Mesenchymal stem cell (in vitro differentiated cells and primary cell): ENCODE data around the gene GOLGA8T. TPM values are rescaled to one million over a fixed set of nuclear protein-coding genes. Genes with fewer than 3 reads are reported as not detected.
"Not testable (repeated sequence)": the region's sequence is repeated elsewhere in the genome, so short reads cannot be mapped to it uniquely, and the experiment has no call there.

Source experiments
- DNase-seq: peaks from one replicate; pipeline ENCODE4 v3.0.0-alpha.2; 2013
- H2AFZ ChIP-seq: one replicate; pipeline ENCODE4 v1.6.1; 2013; ENCODE audit warnings: low read depth, mild to moderate bottlenecking, control low read depth, inconsistent platforms, low read length, moderate library complexity
- H2AK5ac ChIP-seq: 2 replicates; pipeline ENCODE4 v1.6.1; 2013; ENCODE audit warnings: low read length, moderate library complexity, mild to moderate bottlenecking, inconsistent platforms; ENCODE audit not compliant: severe bottlenecking
- H2BK120ac ChIP-seq: one replicate; pipeline ENCODE4 v1.6.1; 2013; ENCODE audit warnings: low read depth, mild to moderate bottlenecking, inconsistent platforms, low read length, moderate library complexity
- H2BK12ac ChIP-seq, 2 experiments: one replicate each; pipeline ENCODE4 v1.6.1; 2013; ENCODE audit warnings: inconsistent platforms in 2 of 2, low read length in 2 of 2, mild to moderate bottlenecking in 2 of 2, moderate library complexity in 2 of 2, control low read depth in 1 of 2
- H2BK15ac ChIP-seq: one replicate; pipeline ENCODE4 v1.6.1; 2013; ENCODE audit warnings: mild to moderate bottlenecking, low read depth, inconsistent platforms; ENCODE audit not compliant: poor library complexity, severe bottlenecking
- H2BK5ac ChIP-seq: 2 replicates; pipeline ENCODE4 v1.6.1; 2013; ENCODE audit warnings: low read depth, mild to moderate bottlenecking, low read length, control low read depth, inconsistent platforms; ENCODE audit not compliant: poor library complexity, severe bottlenecking
- H3K14ac ChIP-seq, 2 experiments: one replicate each; pipeline ENCODE4 v1.6.1; 2013; ENCODE audit warnings: inconsistent platforms in 2 of 2, low read length in 2 of 2, control low read depth in 1 of 2, mild to moderate bottlenecking in 1 of 2, moderate library complexity in 1 of 2
- H3K18ac ChIP-seq, 2 experiments: one replicate each; pipeline ENCODE4 v1.6.1; 2013; ENCODE audit warnings: inconsistent platforms in 2 of 2, low read length in 2 of 2, control low read depth in 1 of 2, low read depth in 1 of 2, mild to moderate bottlenecking in 1 of 2
- H3K23ac ChIP-seq, 2 experiments: one replicate each; pipeline ENCODE4 v1.6.1; 2013; ENCODE audit warnings: inconsistent platforms in 2 of 2, low read length in 2 of 2, mild to moderate bottlenecking in 2 of 2, moderate library complexity in 2 of 2, control low read depth in 1 of 2
- H3K27ac ChIP-seq: 2 replicates; pipeline ENCODE4 v1.5.1; 2013; ENCODE audit warnings: mild to moderate bottlenecking, moderate library complexity, low read length, control low read depth, inconsistent platforms; ENCODE audit not compliant: poor library complexity, severe bottlenecking
- H3K27me3 ChIP-seq, 2 experiments: 2 replicates each; pipeline versions ENCODE4 v1.6.1 to v1.7.0; 2013; ENCODE audit warnings: low read length in 2 of 2, mild to moderate bottlenecking in 2 of 2, moderate library complexity in 2 of 2, control low read depth in 1 of 2, inconsistent platforms in 1 of 2; ENCODE audit not compliant: control insufficient read depth in 1 of 2, insufficient read depth in 1 of 2
- H3K36me3 ChIP-seq, 2 experiments: 2 replicates each; pipeline versions ENCODE4 v1.6.1 to v1.7.0; 2013; ENCODE audit warnings: low read length in 2 of 2, control low read depth in 1 of 2, inconsistent platforms in 1 of 2, low read depth in 1 of 2, mild to moderate bottlenecking in 1 of 2; ENCODE audit not compliant: insufficient read depth in 2 of 2, control insufficient read depth in 1 of 2
- H3K4ac ChIP-seq, 2 experiments: one replicate each; pipeline ENCODE4 v1.6.1; 2013; ENCODE audit warnings: inconsistent platforms in 2 of 2, low read length in 2 of 2, mild to moderate bottlenecking in 2 of 2, moderate library complexity in 2 of 2, control low read depth in 1 of 2, low read depth in 1 of 2
- H3K4me1 ChIP-seq: 2 replicates; pipeline ENCODE4 v1.6.1; 2013; ENCODE audit warnings: low read depth, low read length, control low read depth; ENCODE audit not compliant: control insufficient read depth, insufficient read depth
- H3K4me2 ChIP-seq: 2 replicates; pipeline ENCODE4 v1.6.1; 2013; ENCODE audit warnings: low read length, mild to moderate bottlenecking, inconsistent platforms; ENCODE audit not compliant: poor library complexity, severe bottlenecking
- H3K4me3 ChIP-seq, 2 experiments: 2 replicates each; pipeline versions ENCODE4 v1.5.1 to v1.7.0; 2013; ENCODE audit warnings: low read length in 2 of 2, mild to moderate bottlenecking in 2 of 2, control low read depth in 1 of 2, low read depth in 1 of 2; ENCODE audit not compliant: insufficient read depth in 1 of 2
- H3K79me1 ChIP-seq: replicated peaks from 2 replicates; pipeline ENCODE4 v1.6.1; 2013; ENCODE audit warnings: mild to moderate bottlenecking, control low read depth, low read length, inconsistent platforms; ENCODE audit not compliant: poor library complexity, severe bottlenecking
- H3K9ac ChIP-seq: 2 replicates; pipeline ENCODE4 v1.7.0; 2013; ENCODE audit warnings: mild to moderate bottlenecking, low read length, moderate library complexity
- H3K9me3 ChIP-seq: 2 replicates; pipeline ENCODE4 v1.7.0; 2013; ENCODE audit warnings: mild to moderate bottlenecking, low read length; ENCODE audit not compliant: control insufficient read depth
- H4K8ac ChIP-seq: one replicate; pipeline ENCODE4 v1.6.1; 2013; ENCODE audit warnings: inconsistent platforms, mild to moderate bottlenecking, low read length, moderate library complexity
- H4K91ac ChIP-seq: one replicate; pipeline ENCODE4 v1.6.1; 2013; ENCODE audit warnings: mild to moderate bottlenecking, low read length, inconsistent platforms
- WGBS: methylation state at CpG from one replicate; pipeline ENCODE4 v1.1.7; 2013; ENCODE audit warnings: mixed read lengths; 5-methylcytosine and 5-hydroxymethylcytosine counted together
- small RNA-seq: library from polyadenylated mRNA; stranded (forward); fragments of <200 nt; extraction: miRNeasy Mini kit (QIAGEN cat#:217004); gene quantifications from one replicate; pipeline ENCODE3, GENCODE V24; 2013; ENCODE audit warnings: low read depth

The GOLGA8T gene

DNA sequence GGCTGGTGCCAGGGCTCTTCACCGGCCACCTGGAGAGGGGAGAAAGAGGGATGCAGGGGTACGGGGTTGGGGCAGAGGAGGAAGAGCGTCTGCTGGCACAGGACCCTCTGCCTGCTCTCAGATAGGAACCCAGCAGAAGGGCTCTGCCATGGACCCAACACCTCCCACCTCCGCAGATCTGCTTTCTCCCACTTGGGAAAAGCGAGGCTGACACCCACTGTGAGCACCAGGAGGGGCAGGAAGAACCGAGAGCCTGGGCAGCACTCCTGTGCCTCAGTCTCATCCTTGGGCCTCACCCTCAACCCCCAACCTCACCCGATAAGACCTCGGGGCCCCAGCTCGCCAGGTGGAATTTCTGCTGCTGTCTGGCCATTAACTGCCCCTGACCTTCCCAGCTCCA lies 58.0 kb downstream of the GOLGA8T start:
- H3K23ac ChIP-seq, H3K27me3 ChIP-seq, H3K4me3 ChIP-seq, H3K4me1 ChIP-seq, H3K9me3 ChIP-seq, H2BK12ac ChIP-seq, H2AFZ ChIP-seq, H2AK5ac ChIP-seq, H3K36me3 ChIP-seq, H2BK120ac ChIP-seq, H3K79me1 ChIP-seq, H2BK15ac ChIP-seq, H3K9ac ChIP-seq, H3K4ac ChIP-seq, H3K27ac ChIP-seq, H4K8ac ChIP-seq, H4K91ac ChIP-seq, H3K18ac ChIP-seq, H3K4me2 ChIP-seq, H3K14ac ChIP-seq, DNase-seq, H2BK5ac ChIP-seq: not testable (repeated sequence)
- no CpG with 5 or more reads among the region's 9 CpGs for WGBS

Small RNA genes lying within 50 kb of the gene (small RNA-seq; reads per million reads assigned to genes)
- not detected for gene AC120045.2
- not detected for gene RF00096
- gene RN7SL469P: not detected
- not detected for gene RN7SL673P
